ENCODE results near the gene SGTA. TPM values are rescaled to one million over a fixed set of nuclear protein-coding genes. Genes with fewer than 3 reads are reported as not detected.
A peak's percentile ranks its signal among the peaks of the same experiment; 100 is the strongest.

Gene SGTA
- total and polyA plus RNA-seq, 3 experiments from 2014 or later: 39.7 to 93.9 (median 87.8) TPM

GRCh38 chr19:2777952-2778683, 5.0 kb downstream of the SGTA start:
- Histone ChIP-seq H3K9me3 (ENCODE audit: low read length) (no peaks in the 10 kb centered on the region), H3K4me3 (ENCODE audit: low read length) (no peak overlapping the region), H3K27me3 (ENCODE audit: insufficient read depth, low read length, poor library complexity, severe bottlenecking) (no peaks in the 10 kb centered on the region), H3K4me1 (ENCODE audit: insufficient read depth, low read length) (peaks cover 36% of the 10 kb centered on the region), H3K27ac (ENCODE audit: low read depth, low read length) (no peak overlapping the region), H3K36me3 (ENCODE audit: insufficient read depth, low read length) (no peaks in the 10 kb centered on the region)
- CTCF ChIA-PET: interaction anchor here (0.7 kb wide), 1 partner anchor 33 kb away, joined by 3 read pairs; no protein-coding TSS in a partner anchor
- no peaks in the 10 kb centered on the region for H3K9me3 Mint-ChIP-seq
- peaks cover 48 to 69% (median 54%) of the 10 kb centered on the region in 3 donors for H3K4me1 Mint-ChIP-seq
- POLR2A ChIA-PET: no interaction called here
- peaks cover 0 to 17% (median 2%) of the 10 kb centered on the region in 3 donors for H3K36me3 Mint-ChIP-seq
- peak overlapping the region in 3 of 8 donors; percentile 27 to 50 (median 41) for H3K27ac Mint-ChIP-seq
- peak overlapping the region in 1 of 7 donors; percentile 52 for H3K4me3 Mint-ChIP-seq
- no peak for DNase-seq
- no peaks in the 10 kb centered on the region for H3K27me3 Mint-ChIP-seq

GRCh38 chr19:2775556-2776430, 7.3 kb downstream of the SGTA start:
- Histone ChIP-seq H3K4me1 (ENCODE audit: insufficient read depth, low read length) (peaks cover 18% of the 10 kb centered on the region), H3K27me3 (ENCODE audit: insufficient read depth, low read length, poor library complexity, severe bottlenecking) (no peaks in the 10 kb centered on the region), H3K27ac (ENCODE audit: low read depth, low read length) (peak overlapping the region; percentile 28), H3K4me3 (ENCODE audit: low read length) (peak overlapping the region; percentile 28), H3K9me3 (ENCODE audit: low read length) (no peaks in the 10 kb centered on the region), H3K36me3 (ENCODE audit: insufficient read depth, low read length) (no peaks in the 10 kb centered on the region)
- Mint-ChIP-seq H3K9me3 (no peaks in the 10 kb centered on the region), H3K27ac (peak overlapping the region; percentile 87 to 99 (median 97)), H3K4me1 (peaks cover 32 to 58% (median 39%) of the 10 kb centered on the region in 3 donors), H3K4me3 (peak overlapping the region; percentile 60 to 91 (median 79)), H3K36me3 (peaks cover 0 to 26% (median 2%) of the 10 kb centered on the region in 3 donors), H3K27me3 (no peaks in the 10 kb centered on the region)
- POLR2A ChIA-PET: no interaction called here
- peak; percentile 29 to 70 (median 58) for DNase-seq
- CTCF ChIA-PET: interaction anchor here (0.5 to 1.0 kb wide), 2 partner anchors 26 to 223 kb away, joined by 3 to 4 read pairs; no protein-coding TSS in a partner anchor

GRCh38 chr19:2774953-2775555, 8.0 kb downstream of the SGTA start:
- peak in 1 of 5 donors; percentile 15 for DNase-seq
- ChIA-PET POLR2A (no interaction called here), CTCF (interaction anchor here (1.0 to 1.5 kb wide), 2 partner anchors 25 to 26 kb away, joined by 3 read pairs; no protein-coding TSS in a partner anchor)
- peak overlapping the region; percentile 60 to 91 (median 79) for H3K4me3 Mint-ChIP-seq
- H3K36me3 ChIP-seq (ENCODE audit: insufficient read depth, low read length): no peaks in the 10 kb centered on the region
- peak overlapping the region; percentile 87 to 99 (median 97) for H3K27ac Mint-ChIP-seq
- no peak overlapping the region for H3K27ac ChIP-seq (ENCODE audit: low read depth, low read length)
- peaks cover 18% of the 10 kb centered on the region for H3K4me1 ChIP-seq (ENCODE audit: insufficient read depth, low read length)
- H3K4me1 Mint-ChIP-seq: peaks cover 26 to 52% (median 32%) of the 10 kb centered on the region in 3 donors
- no peaks in the 10 kb centered on the region for H3K27me3 Mint-ChIP-seq
- H3K4me3 ChIP-seq (ENCODE audit: low read length): peak overlapping the region; percentile 28
- peaks cover 0 to 24% (median 2%) of the 10 kb centered on the region in 3 donors for H3K36me3 Mint-ChIP-seq
- H3K27me3 ChIP-seq (ENCODE audit: insufficient read depth, low read length, poor library complexity, severe bottlenecking): no peaks in the 10 kb centered on the region
- no peaks in the 10 kb centered on the region for H3K9me3 ChIP-seq (ENCODE audit: low read length)
- no peaks in the 10 kb centered on the region for H3K9me3 Mint-ChIP-seq

- Mint-ChIP-seq H3K36me3 (peaks cover 0 to 25% (median 2%) of the 10 kb centered on the region in 3 donors), H3K27me3 (no peaks in the 10 kb centered on the region), H3K9me3 (no peaks in the 10 kb centered on the region), H3K4me3 (no peak overlapping the region), H3K27ac (peak overlapping the region in 5 of 8 donors; percentile 40 to 69 (median 54)), H3K4me1 (peaks cover 25 to 47% (median 28%) of the 10 kb centered on the region in 3 donors)
- H3K27me3 ChIP-seq (ENCODE audit: insufficient read depth, low read length, poor library complexity, severe bottlenecking): no peaks in the 10 kb centered on the region
- no peaks in the 10 kb centered on the region for H3K36me3 ChIP-seq (ENCODE audit: insufficient read depth, low read length)
- H3K27ac ChIP-seq (ENCODE audit: low read depth, low read length): no peak overlapping the region
- H3K4me1 ChIP-seq (ENCODE audit: insufficient read depth, low read length): peaks cover 18% of the 10 kb centered on the region
- ChIA-PET POLR2A (no interaction called here), CTCF (interaction anchor here (1.5 kb wide), 1 partner anchor 24 kb away, joined by 3 read pairs; no protein-coding TSS in a partner anchor)
- H3K9me3 ChIP-seq (ENCODE audit: low read length): no peaks in the 10 kb centered on the region
- no peak overlapping the region for H3K4me3 ChIP-seq (ENCODE audit: low read length)
- no peak for DNase-seq
Observed at GRCh38 chr19:2774083-2774679, 8.9 kb downstream of the SGTA start.

- no peak overlapping the region for H3K27ac ChIP-seq (ENCODE audit: low read depth, low read length)
Observed at GRCh38 chr19:2771786-2772674, 11.0 kb downstream of the SGTA start.

GRCh38 chr19:2770055-2771013, 12.7 kb downstream of the SGTA start:
- Mint-ChIP-seq H3K4me3 (no peak overlapping the region), H3K36me3 (peaks cover 0 to 39% (median 4%) of the 10 kb centered on the region in 3 donors), H3K27me3 (no peaks in the 10 kb centered on the region), H3K27ac (no peak overlapping the region), H3K4me1 (peaks cover 12 to 25% (median 16%) of the 10 kb centered on the region in 3 donors), H3K9me3 (no peaks in the 10 kb centered on the region)
- CTCF ChIA-PET: no interaction called here
- H3K36me3 ChIP-seq (ENCODE audit: insufficient read depth, low read length): peaks cover 9% of the 10 kb centered on the region
- POLR2A ChIA-PET: no interaction called here
- no peaks in the 10 kb centered on the region for H3K9me3 ChIP-seq (ENCODE audit: low read length)
- no peaks in the 10 kb centered on the region for H3K27me3 ChIP-seq (ENCODE audit: insufficient read depth, low read length, poor library complexity, severe bottlenecking)
- H3K4me3 ChIP-seq (ENCODE audit: low read length): no peak overlapping the region
- H3K27ac ChIP-seq (ENCODE audit: low read depth, low read length): no peak overlapping the region
- no peak for DNase-seq
- peaks cover 6% of the 10 kb centered on the region for H3K4me1 ChIP-seq (ENCODE audit: insufficient read depth, low read length)

More at GRCh38 chr19:2771786-2772674, 11.0 kb downstream of the SGTA start:
- peaks cover 0 to 30% (median 2%) of the 10 kb centered on the region in 3 donors for H3K36me3 Mint-ChIP-seq
- H3K36me3 ChIP-seq (ENCODE audit: insufficient read depth, low read length): peaks cover under 1% of the 10 kb centered on the region
- H3K9me3 Mint-ChIP-seq: no peaks in the 10 kb centered on the region
- H3K27me3 Mint-ChIP-seq: no peaks in the 10 kb centered on the region
- no peak overlapping the region for H3K4me3 ChIP-seq (ENCODE audit: low read length)
- CTCF ChIA-PET: no interaction called here
- no peak for DNase-seq
- POLR2A ChIA-PET: no interaction called here
- peaks cover 23 to 38% (median 28%) of the 10 kb centered on the region in 3 donors for H3K4me1 Mint-ChIP-seq
- H3K27ac Mint-ChIP-seq: no peak overlapping the region
- peaks cover 18% of the 10 kb centered on the region for H3K4me1 ChIP-seq (ENCODE audit: insufficient read depth, low read length)
- H3K4me3 Mint-ChIP-seq: peak overlapping the region in 1 of 7 donors; percentile 13
- H3K27me3 ChIP-seq (ENCODE audit: insufficient read depth, low read length, poor library complexity, severe bottlenecking): no peaks in the 10 kb centered on the region
- no peaks in the 10 kb centered on the region for H3K9me3 ChIP-seq (ENCODE audit: low read length)
